Sigmoid colon (tissue), 4 donors: ENCODE measurements around the gene CEP83.

Experiments used
- EP300 ChIP-seq, 4 donors: sonication (generic); formaldehyde crosslinking; IDR thresholded peaks; one replicate each; pipeline ENCODE4 v1.6.1; 2017; ENCODE audit warnings: antibody characterized with exemption in 4 of 4
- POLR2A ChIP-seq, 2 donors: fragments of 450-650 bp; IDR thresholded peaks; one replicate each; pipeline ENCODE4 v1.6.1; 2016; ENCODE audit warnings: antibody characterized with exemption in 2 of 2, mild to moderate bottlenecking in 2 of 2, moderate library complexity in 2 of 2
- POLR2AphosphoS5 ChIP-seq, 4 donors: sonication (generic); formaldehyde crosslinking; IDR thresholded peaks; one replicate each; pipeline ENCODE4 v1.6.1; 2017; ENCODE audit warnings: antibody characterized with exemption in 4 of 4
- TF ChIP-seq, protein P1 (sequence below), 4 experiments: fragments of 450-650 bp in 3 of 4; fragments of 200-600 bp in 1 of 4; IDR thresholded peaks; one replicate each; pipeline ENCODE4 v1.5.1; 2016 to 2019; ENCODE audit warnings: antibody characterized with exemption in 4 of 4, mild to moderate bottlenecking in 3 of 4, moderate library complexity in 2 of 4

DNA sequence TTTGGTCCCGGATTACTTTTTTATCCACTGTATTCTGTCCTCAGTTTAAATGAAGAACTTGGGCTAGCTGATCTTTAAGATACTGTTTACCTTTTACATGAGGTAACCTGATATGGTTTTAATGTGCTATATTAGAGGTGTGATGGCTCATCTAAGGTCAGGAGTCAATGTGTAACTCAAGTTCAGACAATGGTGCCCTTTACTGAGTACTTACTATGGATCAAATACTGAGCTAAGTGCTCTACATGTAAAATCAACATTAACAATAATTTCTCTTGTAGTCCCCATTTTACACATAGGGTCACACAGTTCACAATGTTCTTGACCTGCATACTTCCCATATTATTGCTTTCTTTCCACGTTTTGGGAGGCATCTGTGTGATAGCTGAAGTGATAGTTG, 79.2 kb downstream of the CEP83 start:
- TF ChIP-seq, protein P1, sequence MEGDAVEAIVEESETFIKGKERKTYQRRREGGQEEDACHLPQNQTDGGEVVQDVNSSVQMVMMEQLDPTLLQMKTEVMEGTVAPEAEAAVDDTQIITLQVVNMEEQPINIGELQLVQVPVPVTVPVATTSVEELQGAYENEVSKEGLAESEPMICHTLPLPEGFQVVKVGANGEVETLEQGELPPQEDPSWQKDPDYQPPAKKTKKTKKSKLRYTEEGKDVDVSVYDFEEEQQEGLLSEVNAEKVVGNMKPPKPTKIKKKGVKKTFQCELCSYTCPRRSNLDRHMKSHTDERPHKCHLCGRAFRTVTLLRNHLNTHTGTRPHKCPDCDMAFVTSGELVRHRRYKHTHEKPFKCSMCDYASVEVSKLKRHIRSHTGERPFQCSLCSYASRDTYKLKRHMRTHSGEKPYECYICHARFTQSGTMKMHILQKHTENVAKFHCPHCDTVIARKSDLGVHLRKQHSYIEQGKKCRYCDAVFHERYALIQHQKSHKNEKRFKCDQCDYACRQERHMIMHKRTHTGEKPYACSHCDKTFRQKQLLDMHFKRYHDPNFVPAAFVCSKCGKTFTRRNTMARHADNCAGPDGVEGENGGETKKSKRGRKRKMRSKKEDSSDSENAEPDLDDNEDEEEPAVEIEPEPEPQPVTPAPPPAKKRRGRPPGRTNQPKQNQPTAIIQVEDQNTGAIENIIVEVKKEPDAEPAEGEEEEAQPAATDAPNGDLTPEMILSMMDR (IDR thresholded peaks at IDR 0.05) = no peak
- TF ChIP-seq EP300 (IDR thresholded peaks at IDR 0.05) = no peak
- no peak for TF ChIP-seq POLR2A (IDR thresholded peaks at IDR 0.05)
- TF ChIP-seq POLR2AphosphoS5 (IDR thresholded peaks at IDR 0.05) = no peak
